GM12864 (cell line): ENCODE measurements around the gene ZNF133.

Experiments
- DNase-seq: peaks from one replicate; pipeline ENCODE4 v3.0.0-alpha.2; 2011; ENCODE audit warnings: low read depth
- H3K4me3 ChIP-seq: 2 replicates; pipeline ENCODE4 v1.5.1; 2011; ENCODE audit warnings: mild to moderate bottlenecking, low read depth, low read length, control low read depth
- CTCF ChIP-seq: IDR thresholded peaks from 2 replicates; pipeline ENCODE4 v1.5.1; 2011; ENCODE audit warnings: low read depth, mild to moderate bottlenecking, moderate library complexity, low read length, control low read depth, inconsistent platforms; ENCODE audit errors: missing control alignments

Gene ZNF133

GRCh38 chr20:18255526-18255925 is 32.8 kb upstream of the ZNF133 start:
- no peak for DNase-seq
- H3K4me3 ChIP-seq, result no peak overlapping the region
- no peak for TF ChIP-seq CTCF

GRCh38 chr20:18256440-18257090 is 31.8 kb upstream of the ZNF133 start:
- no peak for DNase-seq
- TF ChIP-seq CTCF, result no peak
- H3K4me3 ChIP-seq, result no peak overlapping the region

- no peak for TF ChIP-seq CTCF
- DNase-seq, result no peak
- no peak overlapping the region for H3K4me3 ChIP-seq
These were observed 30.0 kb upstream of the ZNF133 start for GRCh38 chr20:18258126-18258860.

- no peak for TF ChIP-seq CTCF
- no peak overlapping the region for H3K4me3 ChIP-seq
- no peak for DNase-seq
These were observed 28.6 kb upstream of the ZNF133 start for GRCh38 chr20:18259730-18260129.

- TF ChIP-seq CTCF, result no peak
- no peak for DNase-seq
- H3K4me3 ChIP-seq, result no peak overlapping the region
These were observed 24.6 kb upstream of the ZNF133 start for GRCh38 chr20:18263723-18264122.

GRCh38 chr20:18265441-18265840 is 22.9 kb upstream of the ZNF133 start:
- no peak for TF ChIP-seq CTCF
- no peak for DNase-seq
- H3K4me3 ChIP-seq, result no peak overlapping the region

GRCh38 chr20:18266282-18266681 is 22.0 kb upstream of the ZNF133 start:
- DNase-seq, result no peak
- TF ChIP-seq CTCF, result no peak
- H3K4me3 ChIP-seq, result no peak overlapping the region
